GM18861 (cell line): Measurements from ENCODE around the gene SAXO2.
"Not testable (repeated sequence)": the region's sequence is repeated elsewhere in the genome, so short reads cannot be mapped to it uniquely, and the experiment has no call there.

Source experiments
- ATAC-seq: cut with Tn5 transposase; IDR thresholded peaks from one replicate; pipeline ENCODE4 v1.9.1; 2021; ENCODE audit not compliant: unreplicated experiment

The SAXO2 gene

GRCh38 chr15:82313446-82313845 is 50.8 kb downstream of the SAXO2 start:
- no peak for ATAC-seq

DNA sequence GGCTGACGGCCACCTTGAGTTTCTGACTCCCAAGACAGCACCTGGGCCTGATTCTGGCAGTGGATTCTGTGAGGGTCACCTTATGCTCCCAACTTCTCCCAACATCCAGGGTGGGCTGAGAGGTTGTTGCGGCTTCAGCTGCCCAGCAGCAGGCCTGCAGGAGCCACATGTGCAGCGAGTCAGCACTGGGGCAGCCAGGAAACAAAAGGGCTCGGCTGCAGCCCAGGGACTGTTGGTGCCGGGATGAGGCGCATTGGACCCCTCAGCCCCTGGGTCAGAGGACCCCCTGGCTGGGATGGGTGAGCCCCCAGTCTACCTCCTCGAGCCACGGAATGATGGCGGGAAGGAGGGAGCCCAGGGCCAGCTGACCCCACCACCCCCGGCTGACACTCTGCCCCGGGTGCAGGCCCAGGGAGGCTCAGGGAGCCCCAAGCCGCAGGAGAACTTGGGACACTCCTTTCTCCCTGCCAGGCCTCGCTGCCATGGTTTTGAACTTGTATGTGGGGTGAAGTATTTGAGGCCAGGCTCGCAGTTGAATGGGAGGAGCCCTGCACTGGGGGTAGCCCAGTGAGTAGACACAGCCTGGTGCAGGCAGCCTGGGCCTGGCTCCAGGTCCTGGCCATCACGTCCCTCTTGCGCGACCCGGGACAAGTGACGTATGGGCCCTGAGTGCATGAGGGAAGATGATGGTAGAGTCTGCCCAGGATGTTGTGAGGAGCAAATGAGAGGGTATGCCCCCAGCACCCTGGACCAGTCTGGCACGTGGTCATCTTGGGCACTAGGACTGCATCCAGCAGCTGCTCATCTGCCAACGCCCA is 51.5 kb downstream of the SAXO2 start:
- not testable (repeated sequence) for ATAC-seq

GRCh38 chr15:82314769-82315518 is 52.3 kb downstream of the SAXO2 start:
- no peak for ATAC-seq

GRCh38 chr15:82315519-82316246 is 53.1 kb downstream of the SAXO2 start:
- ATAC-seq = no peak

GRCh38 chr15:82316247-82317090 is 53.9 kb downstream of the SAXO2 start:
- not testable (repeated sequence) for ATAC-seq

- no peak for ATAC-seq
These were observed 54.5 kb downstream of the SAXO2 start for GRCh38 chr15:82317091-82317489.

DNA sequence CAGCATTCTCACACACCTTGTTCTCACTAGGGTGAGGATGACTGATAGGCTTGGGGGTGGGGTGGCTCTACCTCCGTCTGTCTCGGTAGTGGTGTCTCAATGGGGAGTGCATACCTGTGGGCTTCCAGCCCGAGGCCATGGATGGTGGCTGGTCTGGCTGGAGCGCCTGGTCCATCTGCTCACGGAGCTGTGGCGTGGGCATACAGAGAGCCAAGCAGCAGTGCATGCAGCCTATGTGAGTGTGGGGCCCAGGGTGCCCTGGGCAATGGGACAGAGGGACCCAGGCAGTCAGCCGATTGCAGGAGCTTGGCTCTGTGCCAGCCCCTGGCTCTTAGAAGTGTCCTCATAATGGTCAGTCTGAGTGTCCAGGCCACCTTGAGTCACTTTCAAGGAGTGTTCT is 54.9 kb downstream of the SAXO2 start:
- ATAC-seq = not testable (repeated sequence)

DNA sequence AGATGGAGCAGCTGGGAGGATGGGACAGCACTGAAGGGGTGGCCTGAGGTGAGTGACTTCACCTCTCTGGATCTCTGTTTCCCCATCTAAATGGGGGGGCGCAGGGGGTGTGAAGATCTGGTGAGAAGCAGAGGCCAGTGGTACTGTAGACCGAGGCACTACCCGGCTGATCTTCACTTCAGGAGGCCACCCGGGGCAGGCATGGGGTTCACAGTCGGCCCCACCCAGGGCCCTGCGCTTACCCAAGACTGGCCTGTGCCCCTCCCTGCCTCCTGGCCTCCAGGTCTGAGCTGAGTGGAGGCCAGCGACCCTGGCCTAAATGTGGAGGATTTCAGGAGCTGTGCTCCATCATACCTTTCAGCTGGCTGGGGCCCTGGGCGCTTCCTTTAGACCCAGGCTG is 55.7 kb downstream of the SAXO2 start:
- ATAC-seq = not testable (repeated sequence)

- not testable (repeated sequence) for ATAC-seq
These were observed 57.1 kb downstream of the SAXO2 start for GRCh38 chr15:82319522-82320278.

GRCh38 chr15:82320861-82321260 is 58.2 kb downstream of the SAXO2 start:
- ATAC-seq = not testable (repeated sequence)

DNA sequence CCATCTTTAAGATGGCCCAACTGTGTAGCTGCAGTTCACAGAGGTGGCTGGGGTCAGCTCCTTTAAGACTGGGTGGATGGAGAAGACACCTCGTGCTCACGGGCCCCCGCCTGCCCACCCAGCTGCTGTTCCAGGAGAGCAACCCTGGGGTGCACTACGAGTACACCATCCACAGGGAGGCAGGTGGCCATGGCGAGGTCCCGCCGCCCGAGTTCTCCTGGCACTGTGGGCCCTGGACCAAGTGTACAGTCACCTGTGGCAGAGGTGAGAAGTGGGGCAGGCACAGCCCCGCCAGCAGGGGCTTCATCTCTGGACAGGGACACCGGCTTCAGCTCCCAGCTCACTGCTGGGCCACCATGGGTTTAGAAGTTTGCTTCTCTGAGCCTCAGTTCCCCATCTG is 59.9 kb downstream of the SAXO2 start:
- ATAC-seq = not testable (repeated sequence)

- ATAC-seq = not testable (repeated sequence)
These were observed 62.2 kb downstream of the SAXO2 start for GRCh38 chr15:82324831-82325230.

GRCh38 chr15:82325646-82326045 is 63.0 kb downstream of the SAXO2 start:
- not testable (repeated sequence) for ATAC-seq

- ATAC-seq = not testable (repeated sequence)
These were observed 64.3 kb downstream of the SAXO2 start for GRCh38 chr15:82326896-82327295.

GRCh38 chr15:82327372-82327771 is 64.8 kb downstream of the SAXO2 start:
- ATAC-seq = not testable (repeated sequence)

DNA sequence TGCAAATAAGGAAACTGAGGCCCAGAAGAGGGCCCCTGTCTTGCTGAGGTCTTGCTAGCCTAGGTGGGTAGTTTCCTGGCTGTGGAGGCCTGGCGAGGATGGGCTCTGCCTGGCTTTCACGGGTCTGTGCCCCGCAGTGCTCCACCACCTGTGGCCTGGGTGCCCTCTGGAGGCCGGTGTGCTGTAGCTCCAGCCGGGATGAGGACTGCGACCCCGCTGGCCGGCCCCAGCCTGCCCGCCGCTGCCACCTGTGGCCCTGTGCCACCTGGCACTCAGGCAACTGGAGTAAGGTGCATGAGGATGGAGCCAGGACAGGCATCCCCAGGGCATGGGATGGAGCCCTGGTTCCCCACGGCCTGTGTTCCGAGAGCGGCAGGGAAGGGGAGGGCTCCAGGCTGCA is 66.4 kb downstream of the SAXO2 start:
- ATAC-seq = not testable (repeated sequence)

GRCh38 chr15:82330921-82331320 is 68.3 kb downstream of the SAXO2 start:
- not testable (repeated sequence) for ATAC-seq

GRCh38 chr15:82331576-82332304 is 69.1 kb downstream of the SAXO2 start:
- ATAC-seq = not testable (repeated sequence)
